IMR-90 (cell line): ENCODE results near the gene PTPRN2. TPM values are rescaled to one million over a fixed set of nuclear protein-coding genes. Genes with fewer than 3 reads are reported as not detected.

ENCODE experiments used
- ATAC-seq: fragments of 200-7000 bp; cut with Tn5 transposase; 2 replicates; pipeline ENCODE4 v1.9.1; 2020; ENCODE audit warnings: low read depth, mild to moderate bottlenecking, moderate library complexity
- BruUV-seq: library from RNA; stranded (reverse); fragments of 400-500 nt; replicated peaks from 2 replicates; lab custom pipeline; 2021; lab: Mats Ljungman, UMichigan
- CTCF ChIA-PET: fragments of 300-600 bp; formaldehyde crosslinking; extraction: SDS; loops from one replicate; lab custom pipeline; 2021; ENCODE audit warnings: antibody characterized with exemption; lab: Yijun Ruan, JAX
- POLR2A ChIA-PET: fragments of 300-600 bp; sonication (Branson Sonifier 250); formaldehyde crosslinking; loops from one replicate; lab custom pipeline; 2022; ENCODE audit warnings: antibody characterized with exemption; ENCODE audit not compliant: unreplicated experiment; lab: Charles Lee
- DNase-seq: peaks from one replicate; pipeline ENCODE4 v3.0.0; 2013
- H2AFZ ChIP-seq: replicated peaks from 2 replicates; pipeline ENCODE3; 2013; ENCODE audit warnings: low read length, mild to moderate bottlenecking; ENCODE audit not compliant: poor library complexity
- H2AK5ac ChIP-seq: 2 replicates; pipeline ENCODE4 v1.6.1; 2013; ENCODE audit warnings: low read depth, low read length, inconsistent platforms
- H2AK9ac ChIP-seq: replicated peaks from 2 replicates; pipeline ENCODE3; 2013; ENCODE audit warnings: mild to moderate bottlenecking, low read depth, low read length, moderate library complexity; ENCODE audit not compliant: poor library complexity
- H2BK120ac ChIP-seq: 2 replicates; pipeline ENCODE4 v1.6.1; 2013; ENCODE audit warnings: low read depth, low read length, inconsistent platforms
- H2BK15ac ChIP-seq: 3 replicates; pipeline ENCODE4 v1.6.1; 2013; ENCODE audit warnings: low read depth, low read length, inconsistent platforms
- H2BK20ac ChIP-seq: 2 replicates; pipeline ENCODE4 v1.6.1; 2013; ENCODE audit warnings: low read depth, mild to moderate bottlenecking, inconsistent platforms, low read length, moderate library complexity
- H2BK5ac ChIP-seq: 2 replicates; pipeline ENCODE4 v1.6.1; 2013; ENCODE audit warnings: mild to moderate bottlenecking, low read depth, low read length, inconsistent platforms; ENCODE audit not compliant: poor library complexity, severe bottlenecking
- H3K14ac ChIP-seq: replicated peaks from 2 replicates; pipeline ENCODE4 v1.6.1; 2013; ENCODE audit warnings: low read depth, low read length, inconsistent platforms
- H3K18ac ChIP-seq: 2 replicates; pipeline ENCODE4 v1.6.1; 2013; ENCODE audit warnings: low read depth, low read length, control low read depth
- H3K23ac ChIP-seq: 2 replicates; pipeline ENCODE4 v1.6.1; 2013; ENCODE audit warnings: low read depth, low read length, inconsistent platforms
- H3K27ac ChIP-seq: 2 replicates; pipeline ENCODE4 v1.5.1; 2013; ENCODE audit warnings: mild to moderate bottlenecking, control low read depth, low read length; ENCODE audit not compliant: insufficient read depth
- H3K27me3 ChIP-seq: 2 replicates; pipeline ENCODE4 v1.6.1; 2013; ENCODE audit warnings: low read length; ENCODE audit not compliant: control insufficient read depth, insufficient read depth
- H3K36me3 ChIP-seq: 2 replicates; pipeline ENCODE4 v1.6.1; 2013; ENCODE audit warnings: low read length, mixed read lengths; ENCODE audit not compliant: control insufficient read depth, insufficient read depth
- H3K4ac ChIP-seq: 2 replicates; pipeline ENCODE4 v1.6.1; 2013; ENCODE audit warnings: low read depth, low read length, inconsistent platforms
- H3K4me1 ChIP-seq: 2 replicates; pipeline ENCODE4 v1.6.1; 2013; ENCODE audit warnings: low read length, mixed read lengths; ENCODE audit not compliant: control insufficient read depth, insufficient read depth
- H3K4me2 ChIP-seq: 2 replicates; pipeline ENCODE4 v1.6.1; 2013; ENCODE audit warnings: low read depth, mild to moderate bottlenecking, control low read depth, low read length, moderate library complexity
- H3K4me3 ChIP-seq: 2 replicates; pipeline ENCODE4 v1.5.1; 2013; ENCODE audit warnings: low read depth, mild to moderate bottlenecking, control low read depth, low read length, moderate library complexity; ENCODE audit not compliant: insufficient read depth
- H3K56ac ChIP-seq: 2 replicates; pipeline ENCODE4 v1.6.1; 2013; ENCODE audit warnings: low read length, inconsistent platforms; ENCODE audit not compliant: insufficient read depth; ENCODE audit errors: extremely low read depth
- H3K79me1 ChIP-seq, 2 experiments: 2 replicates each; pipeline ENCODE4 v1.6.1; 2013; ENCODE audit warnings: low read length in 2 of 2, inconsistent platforms in 1 of 2, low read depth in 1 of 2
- H3K9ac ChIP-seq: 2 replicates; pipeline ENCODE4 v1.6.1; 2013; ENCODE audit warnings: low read depth, low read length, control low read depth
- H3K9me1 ChIP-seq: 2 replicates; pipeline ENCODE4 v1.6.1; 2013; ENCODE audit warnings: low read length, inconsistent platforms; ENCODE audit not compliant: insufficient read depth
- H3K9me3 ChIP-seq: 2 replicates; pipeline ENCODE4 v1.6.1; 2013; ENCODE audit warnings: low read length; ENCODE audit not compliant: control insufficient read depth, insufficient read depth
- H4K20me1 ChIP-seq: 2 replicates; pipeline ENCODE4 v1.6.1; 2013; ENCODE audit warnings: low read length, inconsistent platforms; ENCODE audit not compliant: insufficient read depth
- H4K5ac ChIP-seq: 2 replicates; pipeline ENCODE4 v1.6.1; 2013; ENCODE audit warnings: mild to moderate bottlenecking, low read depth, low read length, control low read depth
- H4K8ac ChIP-seq, 2 experiments: 2 replicates each; pipeline ENCODE4 v1.6.1; 2013; ENCODE audit warnings: low read depth in 2 of 2, low read length in 2 of 2, control low read depth in 1 of 2, inconsistent platforms in 1 of 2
- H4K91ac ChIP-seq: 2 replicates; pipeline ENCODE4 v1.6.1; 2013; ENCODE audit warnings: low read depth, low read length, inconsistent platforms; ENCODE audit not compliant: insufficient read depth
- MAFK ChIP-seq: IDR thresholded peaks from 2 replicates; pipeline ENCODE4 v1.6.1; 2012; ENCODE audit warnings: low read depth, low read length, improper control_type of control experiment
- MXI1 ChIP-seq: IDR thresholded peaks from 2 replicates; pipeline ENCODE4 v1.6.1; 2012; ENCODE audit warnings: low read depth, mild to moderate bottlenecking, low read length, moderate library complexity, borderline replicate concordance
- WGBS, 2 experiments: methylation state at CpG; one replicate each; pipeline versions ENCODE4 v1.1.5 to v1.1.7; 2013; ENCODE audit warnings: missing lambda C conversion rate in 2 of 2; ENCODE audit not compliant: insufficient read length in 1 of 2; ENCODE audit errors: extremely low coverage in 2 of 2; 5-methylcytosine and 5-hydroxymethylcytosine counted together
- dilution Hi-C: fragments of 300-500 bp; cut with HindIII; formaldehyde crosslinking; loops from one replicate; pipeline ENCODE4 v1.14.3; 2018; ENCODE audit warnings: low sequenced_read_pairs; ENCODE audit not compliant: unreplicated experiment
- in situ Hi-C: fragments of 300-500 bp; cut with MboI; formaldehyde crosslinking; loops from 3 replicates; pipeline ENCODE4 v1.14.3; 2019; ENCODE audit warnings: low sequenced_read_pairs, inconsistent platforms, mixed read lengths
- intact Hi-C: fragments of 100-400 bp; cut with micrococcal nuclease; formaldehyde crosslinking; loops from 2 replicates; pipeline ENCODE4 v1.10.0; 2022
- polyA plus RNA-seq, 3 experiments: library from polyadenylated mRNA; depleted of rRNA; stranded (reverse); fragments of >200 nt; gene quantifications; 2 replicates each; pipeline ENCODE4 v1.2.3, GENCODE V29; 2012; ENCODE audit warnings: low replicate concordance in 1 of 3
- total RNA-seq: library from RNA; depleted of rRNA; stranded (reverse); fragments of >200 nt; gene quantifications from 2 replicates; pipeline ENCODE4 v1.2.3, GENCODE V29; 2012

PTPRN2 gene
- total and polyA plus RNA-seq, 2 of the 4 experiments (the other 2 are of a cell fraction), result 0.03 TPM; not detected in 1

DNA sequence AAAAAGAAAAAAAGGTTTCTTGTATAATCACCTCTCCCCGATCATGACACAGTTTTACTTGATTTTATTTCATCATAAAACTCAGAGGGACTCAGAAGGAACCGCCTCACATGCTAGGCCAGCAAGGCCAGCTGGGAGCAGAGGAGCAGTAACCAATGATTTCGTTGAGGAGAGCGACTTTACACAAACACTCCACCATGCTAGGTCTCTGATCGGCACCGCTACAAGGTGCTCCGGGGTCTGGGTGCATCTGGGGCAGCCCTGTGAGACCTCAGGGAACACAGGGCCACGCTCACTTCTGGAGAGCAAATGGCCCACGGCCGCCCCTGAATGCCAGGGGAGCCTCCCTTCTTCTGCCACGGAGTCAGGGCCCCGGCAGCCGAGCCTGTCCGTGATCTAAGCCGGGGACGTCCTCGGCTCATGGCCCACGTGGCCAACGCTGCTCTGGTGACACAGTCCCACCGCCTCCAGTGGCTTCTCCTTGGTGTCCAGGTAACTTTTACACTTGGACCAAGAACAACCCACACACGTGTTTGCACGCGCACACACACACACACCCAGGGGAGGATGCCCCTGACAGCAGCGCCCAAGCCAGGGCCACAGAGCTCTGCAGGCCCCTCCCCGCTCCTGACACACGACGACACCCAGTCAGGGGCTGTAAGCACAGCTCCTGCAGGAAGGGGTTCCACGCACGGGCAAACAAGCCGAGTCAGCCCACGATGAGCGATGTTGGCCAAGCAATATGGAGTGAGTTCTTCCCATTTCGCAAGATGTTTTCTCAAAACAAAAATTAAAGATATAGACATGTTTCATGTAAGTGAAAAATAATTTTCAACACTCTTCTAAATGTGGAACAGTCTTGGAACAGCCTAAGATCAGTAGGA, 918.5 kb downstream of the PTPRN2 start:
- Histone ChIP-seq H3K9ac (no peak overlapping the region), H3K4me2 (no peak overlapping the region), H3K4me1 (no peaks in the 10 kb centered on the region), H2BK20ac (no peak overlapping the region), H4K5ac (no peak overlapping the region), H3K79me1 (no peaks in the 10 kb centered on the region), H2AFZ (no peak overlapping the region), H3K56ac (no peak overlapping the region), H4K20me1 (no peaks in the 10 kb centered on the region), H2BK5ac (no peak overlapping the region), H2BK15ac (no peak overlapping the region), H3K27me3 (no peaks in the 10 kb centered on the region), H3K9me1 (no peaks in the 10 kb centered on the region), H2AK5ac (no peak overlapping the region), H3K4me3 (no peak overlapping the region), H4K8ac (no peak overlapping the region), H3K27ac (no peak overlapping the region), H3K9me3 (peaks cover 56% of the 10 kb centered on the region), H3K14ac (no peak overlapping the region), H4K91ac (no peak overlapping the region), H2BK120ac (no peak overlapping the region), H3K23ac (no peak overlapping the region), H3K4ac (no peak overlapping the region), H3K18ac (no peak overlapping the region), H2AK9ac (no peak overlapping the region), H3K36me3 (no peaks in the 10 kb centered on the region)
- intact Hi-C loops (no loop called here), dilution Hi-C loops (no loop called here), in situ Hi-C loops (no loop called here)
- POLR2A ChIA-PET, result no interaction called here
- CTCF ChIA-PET, result no interaction called here
- DNase-seq, result no peak
- ATAC-seq, result no peak
- no TSS peak for BruUV-seq
- TF ChIP-seq MXI1 (no peak), MAFK (no peak)
- WGBS, 2 experiments, result 63% methylated on average over 15 of the region's 33 CpGs; no CpG with 5 or more reads in 1 of the 2 experiments
